NCI-H345 treated with DMSO at 0.1 percent for 48 hours (cell line): Measurements from ENCODE around the gene AIP.
"Not testable (repeated sequence)": the region's sequence is repeated elsewhere in the genome, so short reads cannot be mapped to it uniquely, and the experiment has no call there.

ENCODE experiments used
- DNase-seq: peaks from one replicate; lab custom pipeline; 2025; ENCODE audit not compliant: unreplicated experiment; lab: John Stamatoyannopoulos, UW

Gene AIP

GRCh38 chr11:67505605-67506396, 23.0 kb downstream of the AIP start:
- DNase-seq = peak; percentile 81

- DNase-seq = no peak
Measured at GRCh38 chr11:67506426-67507051, 23.7 kb downstream of the AIP start.

- DNase-seq = no peak
Measured at GRCh38 chr11:67507242-67507863, 24.5 kb downstream of the AIP start.

- peak; percentile 98 for DNase-seq
Measured at GRCh38 chr11:67507864-67508485, 25.1 kb downstream of the AIP start, which contains the start of gene CDK2AP2. Gene CDK2AP2 (minus strand): TSS chr11:67508162. CDS start chr11:67508082, 80 bp downstream.

GRCh38 chr11:67508486-67509121, 25.8 kb downstream of the AIP start:
- DNase-seq = peak; percentile 92

GRCh38 chr11:67510023-67510345, 27.2 kb downstream of the AIP start:
- DNase-seq = no peak

- not testable (repeated sequence) for DNase-seq
Measured at GRCh38 chr11:67511558-67511957, 28.7 kb downstream of the AIP start.

GRCh38 chr11:67514116-67514515, 31.3 kb downstream of the AIP start:
- no peak for DNase-seq

- no peak for DNase-seq
Measured at GRCh38 chr11:67516806-67517205, 34.0 kb downstream of the AIP start.

- no peak for DNase-seq
Measured at GRCh38 chr11:67517784-67518552, 35.1 kb downstream of the AIP start.

- DNase-seq = no peak
Measured at GRCh38 chr11:67519726-67520125, 36.9 kb downstream of the AIP start.

- no peak for DNase-seq
Measured at GRCh38 chr11:67520856-67521824, 38.3 kb downstream of the AIP start.

- DNase-seq = no peak
Measured at GRCh38 chr11:67521924-67522323, 39.1 kb downstream of the AIP start.

- DNase-seq = no peak
Measured at GRCh38 chr11:67522338-67522737, 39.5 kb downstream of the AIP start.

- no peak for DNase-seq
Measured at GRCh38 chr11:67522844-67523555, 40.2 kb downstream of the AIP start, which contains the start of gene CABP2. Gene CABP2 (minus strand): TSS chr11:67523446. CDS start chr11:67523326, 120 bp downstream.

- no peak for DNase-seq
Measured at GRCh38 chr11:67523556-67524479, 41.0 kb downstream of the AIP start.

- DNase-seq = no peak
Measured at GRCh38 chr11:67524480-67524808, 41.6 kb downstream of the AIP start.
